ENCODE results near the gene DUSP7. TPM values are rescaled to one million over a fixed set of nuclear protein-coding genes. Genes with fewer than 3 reads are reported as not detected.

DUSP7 gene
- total RNA-seq, 2 experiments from 2014 or later = 4.8 to 5.2 TPM

- DNase-seq = no peak
- no peak for ATAC-seq (ENCODE audit: poor library complexity)
- Histone ChIP-seq H3K4me3 (ENCODE audit: low read length) (no peak overlapping the region), H3K27ac (ENCODE audit: low read depth in 1 of 2, low read length in 2 of 2) (no peak overlapping the region), H3K36me3 (ENCODE audit: insufficient read depth, low read length) (no peaks in the 10 kb centered on the region), H3K9me3 (ENCODE audit: control insufficient read depth in 1 of 2, insufficient read depth in 1 of 2, low read length in 2 of 2) (no peaks in the 10 kb centered on the region), H3K4me1 (ENCODE audit: insufficient read depth, low read length) (peaks cover 18% of the 10 kb centered on the region), H3K27me3 (ENCODE audit: control insufficient read depth in 1 of 2, insufficient read depth in 2 of 2, low read length in 2 of 2) (no peaks in the 10 kb centered on the region)
- Mint-ChIP-seq H3K27me3 (no peaks in the 10 kb centered on the region), H3K4me3 (no peak overlapping the region), H3K27ac (no peak overlapping the region), H3K4me1 (ENCODE audit: low read depth) (peaks cover 12% of the 10 kb centered on the region), H3K9me3 (no peaks in the 10 kb centered on the region), H3K36me3 (ENCODE audit: low read depth) (no peaks in the 10 kb centered on the region)
- POLR2A ChIA-PET = no interaction called here
- intact Hi-C loops (cut with DNase I, micrococcal nuclease) = no loop called here
- CTCF ChIA-PET = no interaction called here
- TF ChIP-seq CTCF (IDR thresholded peaks at IDR 0.05) = no peak
Observed at GRCh38 chr3:52006820-52007133, 49.6 kb downstream of the DUSP7 start.

- Histone ChIP-seq H3K9me3 (ENCODE audit: control insufficient read depth in 1 of 2, insufficient read depth in 1 of 2, low read length in 2 of 2) (no peaks in the 10 kb centered on the region), H3K36me3 (ENCODE audit: insufficient read depth, low read length) (no peaks in the 10 kb centered on the region), H3K27ac (ENCODE audit: low read depth in 1 of 2, low read length in 2 of 2) (no peak overlapping the region), H3K4me1 (ENCODE audit: insufficient read depth, low read length) (peaks cover 23% of the 10 kb centered on the region), H3K4me3 (ENCODE audit: low read length) (no peak overlapping the region), H3K27me3 (ENCODE audit: control insufficient read depth in 1 of 2, insufficient read depth in 2 of 2, low read length in 2 of 2) (no peaks in the 10 kb centered on the region)
- Mint-ChIP-seq H3K4me3 (no peak overlapping the region), H3K27ac (no peak overlapping the region), H3K36me3 (ENCODE audit: low read depth) (no peaks in the 10 kb centered on the region), H3K4me1 (ENCODE audit: low read depth) (peaks cover 17% of the 10 kb centered on the region), H3K9me3 (no peaks in the 10 kb centered on the region), H3K27me3 (no peaks in the 10 kb centered on the region)
- TF ChIP-seq CTCF (IDR thresholded peaks at IDR 0.05) = no peak
- DNase-seq (no peak), ATAC-seq (ENCODE audit: poor library complexity) (no peak)
- CTCF ChIA-PET = no interaction called here
- intact Hi-C loops (cut with DNase I, micrococcal nuclease) = no loop called here
- POLR2A ChIA-PET = interaction anchor here (0.8 to 1.1 kb wide), 2 partner anchors 10 to 50 kb away, joined by 3 read pairs; partner anchors contain the start of genes DUSP7 and RPL29
Observed at GRCh38 chr3:52006017-52006819, 50.2 kb downstream of the DUSP7 start.

- no peak overlapping the region for H3K4me3 Mint-ChIP-seq
- peaks cover 17% of the 10 kb centered on the region for H3K4me1 Mint-ChIP-seq (ENCODE audit: low read depth)
- no peak for DNase-seq
- intact Hi-C loops (cut with DNase I, micrococcal nuclease) = no loop called here
- no peaks in the 10 kb centered on the region for H3K27me3 Mint-ChIP-seq
- ATAC-seq (ENCODE audit: poor library complexity) = no peak
- ChIA-PET POLR2A (interaction anchor here (0.8 to 1.1 kb wide), 2 partner anchors 10 to 51 kb away, joined by 3 read pairs; partner anchors contain the start of genes DUSP7 and RPL29), CTCF (no interaction called here)
- no peak for TF ChIP-seq CTCF (IDR thresholded peaks at IDR 0.05)
- Histone ChIP-seq H3K27me3 (ENCODE audit: control insufficient read depth in 1 of 2, insufficient read depth in 2 of 2, low read length in 2 of 2) (no peaks in the 10 kb centered on the region), H3K4me3 (ENCODE audit: low read length) (no peak overlapping the region), H3K4me1 (ENCODE audit: insufficient read depth, low read length) (peaks cover 24% of the 10 kb centered on the region), H3K9me3 (ENCODE audit: control insufficient read depth in 1 of 2, insufficient read depth in 1 of 2, low read length in 2 of 2) (no peaks in the 10 kb centered on the region), H3K36me3 (ENCODE audit: insufficient read depth, low read length) (no peaks in the 10 kb centered on the region), H3K27ac (ENCODE audit: low read depth in 1 of 2, low read length in 2 of 2) (no peak overlapping the region)
- no peaks in the 10 kb centered on the region for H3K9me3 Mint-ChIP-seq
- H3K27ac Mint-ChIP-seq = no peak overlapping the region
- H3K36me3 Mint-ChIP-seq (ENCODE audit: low read depth) = no peaks in the 10 kb centered on the region
Observed at GRCh38 chr3:52005571-52005986, 50.8 kb downstream of the DUSP7 start.
